ENCODE data around the gene TAF8.

Gene TAF8

GRCh38 chr6:42118162-42119001 lies 68.1 kb downstream of the TAF8 start:
- TF ChIP-seq EGR1 (IDR thresholded peaks at IDR 0.05) (no peak), MAX (IDR thresholded peaks at IDR 0.05) (peak; percentile 88), TCF12 (IDR thresholded peaks at IDR 0.05; ENCODE audit: low read depth) (peak; percentile 84), TEAD4 (IDR thresholded peaks at IDR 0.05) (peak; percentile 74), ZBTB7A (IDR thresholded peaks at IDR 0.05; ENCODE audit: low read depth) (peak; percentile 48; the same call in 1 of the 2 replicates), EP300 (IDR thresholded peaks at IDR 0.05; ENCODE audit: borderline replicate concordance) (peak; percentile 58), TAF1 (IDR thresholded peaks at IDR 0.05; ENCODE audit: low read depth) (no peak), NFIC (IDR thresholded peaks at IDR 0.05) (peak; percentile 65), REST (IDR thresholded peaks at IDR 0.05; ENCODE audit: low read depth) (no peak)

GRCh38 chr6:42120895-42121865 lies 70.9 kb downstream of the TAF8 start:
- no peak for TF ChIP-seq EGR1 (IDR thresholded peaks at IDR 0.05)
- TF ChIP-seq TAF1 (IDR thresholded peaks at IDR 0.05; ENCODE audit: low read depth), result no peak
- TF ChIP-seq TCF12 (IDR thresholded peaks at IDR 0.05; ENCODE audit: low read depth), result peak; percentile 91
- TF ChIP-seq YY1 (IDR thresholded peaks at IDR 0.05; ENCODE audit: low read depth), result peak; percentile 35; the same call in 1 of the 2 replicates
- TF ChIP-seq EP300 (IDR thresholded peaks at IDR 0.05; ENCODE audit: borderline replicate concordance), result peak; percentile 92
- peak; percentile 40; the same call in 1 of the 2 replicates for TF ChIP-seq CEBPB (IDR thresholded peaks at IDR 0.05)
- peak; percentile 76 for TF ChIP-seq MAX (IDR thresholded peaks at IDR 0.05)
- TF ChIP-seq RAD21 (IDR thresholded peaks at IDR 0.05; ENCODE audit: low read depth), result peak; percentile 18; the same call in 1 of the 2 replicates
- peak; percentile 98 for TF ChIP-seq TEAD4 (IDR thresholded peaks at IDR 0.05)
- no peak for TF ChIP-seq USF1 (IDR thresholded peaks at IDR 0.05)
- TF ChIP-seq FOXM1 (IDR thresholded peaks at IDR 0.05; ENCODE audit: borderline replicate concordance, low read depth), result peak; percentile 72
- peak; percentile 95 for TF ChIP-seq NFIC (IDR thresholded peaks at IDR 0.05)
- no peak for TF ChIP-seq CREB1 (IDR thresholded peaks at IDR 0.05; ENCODE audit: low read depth)
- peak; percentile 93 for TF ChIP-seq ZBTB7A (IDR thresholded peaks at IDR 0.05; ENCODE audit: low read depth)
- TF ChIP-seq REST (IDR thresholded peaks at IDR 0.05; ENCODE audit: low read depth), result no peak

- TF ChIP-seq RAD21 (IDR thresholded peaks at IDR 0.05; ENCODE audit: low read depth) (no peak), CREB1 (IDR thresholded peaks at IDR 0.05; ENCODE audit: low read depth) (no peak)
Observed at GRCh38 chr6:42123379-42124103, 73.2 kb downstream of the TAF8 start.

- TF ChIP-seq TCF12 (IDR thresholded peaks at IDR 0.05; ENCODE audit: low read depth) (no peak), ZBTB7A (IDR thresholded peaks at IDR 0.05; ENCODE audit: low read depth) (0 out of 2 replicates have a peak, but pooled peaks have one; percentile 22)
Observed at GRCh38 chr6:42124223-42124836, 74.0 kb downstream of the TAF8 start.

GRCh38 chr6:42125231-42125630 lies 74.9 kb downstream of the TAF8 start:
- TF ChIP-seq TCF12 (IDR thresholded peaks at IDR 0.05; ENCODE audit: low read depth) (no peak), RAD21 (IDR thresholded peaks at IDR 0.05; ENCODE audit: low read depth) (no peak), MAX (IDR thresholded peaks at IDR 0.05) (no peak), EGR1 (IDR thresholded peaks at IDR 0.05) (no peak), EP300 (IDR thresholded peaks at IDR 0.05; ENCODE audit: borderline replicate concordance) (no peak), NFIC (IDR thresholded peaks at IDR 0.05) (no peak), YY1 (IDR thresholded peaks at IDR 0.05; ENCODE audit: low read depth) (no peak), USF1 (IDR thresholded peaks at IDR 0.05) (no peak), REST (IDR thresholded peaks at IDR 0.05; ENCODE audit: low read depth) (no peak), CREB1 (IDR thresholded peaks at IDR 0.05; ENCODE audit: low read depth) (no peak)
